ENCODE results near the gene GRIN2C.

DNA sequence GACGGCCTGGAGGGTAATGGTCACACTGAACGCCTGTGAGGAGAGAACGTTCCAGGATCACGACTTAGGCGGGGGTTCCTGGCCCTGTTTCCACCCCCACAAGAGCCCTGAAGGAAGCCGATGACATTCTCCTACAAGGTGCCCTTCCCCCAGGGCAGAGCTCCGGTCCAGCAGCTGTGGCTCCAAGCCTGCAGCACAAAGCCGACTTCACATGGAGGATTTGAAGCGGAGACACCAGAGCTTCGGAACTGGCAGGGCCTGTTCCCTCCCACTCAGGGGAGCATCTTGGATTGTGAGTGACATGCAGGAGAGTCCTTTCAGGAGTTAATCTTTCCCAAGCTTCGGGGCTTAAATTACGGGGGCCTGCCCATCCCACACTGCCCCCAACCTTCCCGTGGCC lies 28.8 kb upstream of the GRIN2C start:
- TF ChIP-seq POLR2A (IDR thresholded peaks at IDR 0.05) (no peak), POLR2AphosphoS5 (IDR thresholded peaks at IDR 0.05) (no peak)
- TF ChIP-seq, protein P1, sequence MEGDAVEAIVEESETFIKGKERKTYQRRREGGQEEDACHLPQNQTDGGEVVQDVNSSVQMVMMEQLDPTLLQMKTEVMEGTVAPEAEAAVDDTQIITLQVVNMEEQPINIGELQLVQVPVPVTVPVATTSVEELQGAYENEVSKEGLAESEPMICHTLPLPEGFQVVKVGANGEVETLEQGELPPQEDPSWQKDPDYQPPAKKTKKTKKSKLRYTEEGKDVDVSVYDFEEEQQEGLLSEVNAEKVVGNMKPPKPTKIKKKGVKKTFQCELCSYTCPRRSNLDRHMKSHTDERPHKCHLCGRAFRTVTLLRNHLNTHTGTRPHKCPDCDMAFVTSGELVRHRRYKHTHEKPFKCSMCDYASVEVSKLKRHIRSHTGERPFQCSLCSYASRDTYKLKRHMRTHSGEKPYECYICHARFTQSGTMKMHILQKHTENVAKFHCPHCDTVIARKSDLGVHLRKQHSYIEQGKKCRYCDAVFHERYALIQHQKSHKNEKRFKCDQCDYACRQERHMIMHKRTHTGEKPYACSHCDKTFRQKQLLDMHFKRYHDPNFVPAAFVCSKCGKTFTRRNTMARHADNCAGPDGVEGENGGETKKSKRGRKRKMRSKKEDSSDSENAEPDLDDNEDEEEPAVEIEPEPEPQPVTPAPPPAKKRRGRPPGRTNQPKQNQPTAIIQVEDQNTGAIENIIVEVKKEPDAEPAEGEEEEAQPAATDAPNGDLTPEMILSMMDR (IDR thresholded peaks at IDR 0.05): no peak

Data from prostate gland (tissue), 2 donors.